Fibroblast of villous mesenchyme (primary cell): ENCODE results near the gene DERA. TPM values are rescaled to one million over a fixed set of nuclear protein-coding genes. Genes with fewer than 3 reads are reported as not detected.

Source experiments
- DNase-seq: peaks from one replicate; pipeline ENCODE4 v3.0.0-alpha.2; 2010; ENCODE audit warnings: low read depth
- H3K4me3 ChIP-seq: 2 replicates; pipeline ENCODE4 v1.5.1; 2011; ENCODE audit warnings: low read depth, mild to moderate bottlenecking, low read length
- CTCF ChIP-seq: IDR thresholded peaks from 2 replicates; pipeline ENCODE4 v1.5.1; 2012; ENCODE audit warnings: low read depth, mild to moderate bottlenecking, low read length; ENCODE audit not compliant: insufficient read depth
- total RNA-seq: library from RNA; depleted of rRNA; stranded (reverse); fragments of >200 nt; gene quantifications from 2 replicates; pipeline ENCODE4 v1.2.3, GENCODE V29; 2012

Gene DERA
- total RNA-seq, 1 donor, result 46.2 TPM

GRCh38 chr12:15987696-15988095 lies 76.6 kb downstream of the DERA start:
- no peak overlapping the region for H3K4me3 ChIP-seq
- DNase-seq, result no peak
- no peak for TF ChIP-seq CTCF

GRCh38 chr12:15988983-15989755 lies 78.0 kb downstream of the DERA start:
- peak; percentile 38 for DNase-seq
- H3K4me3 ChIP-seq, result no peak overlapping the region
- no peak for TF ChIP-seq CTCF

- DNase-seq, result no peak
- TF ChIP-seq CTCF, result no peak
These were observed 84.7 kb downstream of the DERA start for GRCh38 chr12:15995801-15996200.

GRCh38 chr12:15996254-15996653 lies 85.1 kb downstream of the DERA start:
- DNase-seq, result peak; percentile 35
- H3K4me3 ChIP-seq, result no peak overlapping the region
- peak; percentile 5 for TF ChIP-seq CTCF

More at GRCh38 chr12:15995801-15996200, 84.7 kb downstream of the DERA start:
- no peak overlapping the region for H3K4me3 ChIP-seq

- DNase-seq, result peak; percentile 12
- H3K4me3 ChIP-seq, result no peak overlapping the region
- TF ChIP-seq CTCF, result no peak
These were observed 85.8 kb downstream of the DERA start for GRCh38 chr12:15996948-15997347.

- no peak for DNase-seq
- no peak for TF ChIP-seq CTCF
- no peak overlapping the region for H3K4me3 ChIP-seq
These were observed 86.8 kb downstream of the DERA start for GRCh38 chr12:15997910-15998309.

GRCh38 chr12:16002880-16003279 lies 91.7 kb downstream of the DERA start:
- no peak for TF ChIP-seq CTCF
- no peak for DNase-seq

More at GRCh38 chr12:16002880-16003279, 91.7 kb downstream of the DERA start:
- H3K4me3 ChIP-seq, result no peak overlapping the region
